Hepatocyte (in vitro differentiated cells): ENCODE results near the gene LYRM9.

Experiments
- CTCF ChIP-seq: fragments of 200-600 bp; sonication (generic); IDR thresholded peaks from 2 replicates; pipeline ENCODE4 v1.5.1; 2016; ENCODE audit warnings: antibody characterized with exemption, mild to moderate bottlenecking; ENCODE audit not compliant: poor library complexity
- EZH2 ChIP-seq: fragments of 200-600 bp; sonication (generic); IDR thresholded peaks from 2 replicates; pipeline ENCODE4 v1.6.1; 2016; ENCODE audit warnings: antibody characterized with exemption, mild to moderate bottlenecking, borderline replicate concordance

DNA sequence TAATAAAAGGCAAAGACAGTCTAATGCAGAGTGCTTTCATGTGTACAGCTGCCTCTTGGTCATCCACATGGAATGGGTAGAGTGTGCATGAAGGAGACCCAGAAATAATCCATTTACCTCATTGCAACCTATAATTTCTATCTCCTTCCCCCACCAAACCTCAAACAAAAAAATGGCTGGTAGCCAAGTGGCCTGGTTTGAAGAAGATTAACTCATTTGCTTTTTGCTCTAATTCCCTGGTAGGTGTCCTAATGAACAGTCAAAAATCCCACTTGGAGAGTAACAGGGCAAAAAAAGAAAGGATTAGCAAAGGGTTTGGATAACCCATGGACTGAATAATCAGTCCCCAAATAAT lies 13.0 kb upstream of the LYRM9 start:
- TF ChIP-seq CTCF (no peak), EZH2 (no peak)
